PC-3 (cell line): ENCODE data around the gene POLR2L.

Source experiments
- CTCF ChIP-seq: fragments of 300-600 bp; sonication (generic); conservative IDR thresholded peaks from 2 replicates; pipeline ENCODE4 v1.5.1; 2017; ENCODE audit warnings: antibody characterized with exemption, low read depth, mild to moderate bottlenecking, low read length
- EZH2 ChIP-seq: fragments of 300-600 bp; sonication (generic); IDR thresholded peaks from one replicate; pipeline ENCODE4 v1.6.1; 2017; ENCODE audit warnings: antibody characterized with exemption, mild to moderate bottlenecking, low read length; ENCODE audit not compliant: unreplicated experiment
- EZH2phosphoT487 ChIP-seq: fragments of 300-600 bp; sonication (generic); IDR thresholded peaks from 2 replicates; pipeline ENCODE4 v1.6.1; 2018; ENCODE audit warnings: mild to moderate bottlenecking, antibody characterized with exemption, low read length, borderline replicate concordance

- TF ChIP-seq CTCF (peak; percentile 40), EZH2 (no peak), EZH2phosphoT487 (no peak)
These were observed 27.7 kb upstream of the POLR2L start for GRCh38 chr11:870127-870413.
